CD8-positive, alpha-beta memory T cell (primary cell): ENCODE data around the gene TRAPPC3L. TPM values are rescaled to one million over a fixed set of nuclear protein-coding genes. Genes with fewer than 3 reads are reported as not detected.

Experiments used
- CTCF ChIA-PET: fragments of 350-600 bp; sonication (Branson Sonifier 250); formaldehyde crosslinking; loops from one replicate; lab custom pipeline; 2021; ENCODE audit warnings: antibody characterized with exemption; lab: Charles Lee
- POLR2A ChIA-PET: fragments of 350-600 bp; sonication (Branson Sonifier 250); formaldehyde crosslinking; loops from one replicate; lab custom pipeline; 2021; ENCODE audit warnings: antibody characterized with exemption; lab: Charles Lee
- DNase-seq, 5 donors: peaks; one replicate each; pipeline versions ENCODE4 v3.0.0 to v3.0.0-alpha.2; 2020 to 2022; ENCODE audit warnings: mixed read lengths in 1 of 5
- H3K27ac ChIP-seq: one replicate; pipeline ENCODE4 v1.7.0; 2013; ENCODE audit warnings: low read depth, mild to moderate bottlenecking, low read length, moderate library complexity
- H3K27me3 ChIP-seq: 2 replicates; pipeline ENCODE4 v1.7.0; 2013; ENCODE audit warnings: low read length, mild to moderate bottlenecking; ENCODE audit not compliant: insufficient read depth, poor library complexity, severe bottlenecking
- H3K36me3 ChIP-seq: 2 replicates; pipeline ENCODE4 v1.7.0; 2013; ENCODE audit warnings: mild to moderate bottlenecking, low read length, moderate library complexity; ENCODE audit not compliant: insufficient read depth
- H3K4me1 ChIP-seq: 2 replicates; pipeline ENCODE4 v1.7.0; 2013; ENCODE audit warnings: mild to moderate bottlenecking, low read length, moderate library complexity; ENCODE audit not compliant: insufficient read depth
- H3K4me3 ChIP-seq: 2 replicates; pipeline ENCODE4 v1.7.0; 2013; ENCODE audit warnings: mild to moderate bottlenecking, low read length
- H3K9me3 ChIP-seq: 2 replicates; pipeline ENCODE4 v1.7.0; 2013; ENCODE audit warnings: mild to moderate bottlenecking, low read length
- H3K27ac Mint-ChIP-seq, 8 donors: one replicate each; pipeline ENCODE4 v1.8.0; 2020 to 2021; ENCODE audit warnings: mixed read lengths in 8 of 8, mild to moderate bottlenecking in 6 of 8, inconsistent platforms in 3 of 8, moderate library complexity in 3 of 8
- H3K27me3 Mint-ChIP-seq, 2 donors: one replicate each; pipeline ENCODE4 v1.8.0; 2020 to 2021; ENCODE audit warnings: mixed read lengths in 2 of 2, mild to moderate bottlenecking in 1 of 2, moderate library complexity in 1 of 2
- H3K36me3 Mint-ChIP-seq, 3 donors: one replicate each; pipeline ENCODE4 v1.8.0; 2020 to 2021; ENCODE audit warnings: mixed read lengths in 3 of 3, inconsistent platforms in 1 of 3, mild to moderate bottlenecking in 1 of 3
- H3K4me1 Mint-ChIP-seq, 3 donors: one replicate each; pipeline ENCODE4 v1.8.0; 2020 to 2021; ENCODE audit warnings: mixed read lengths in 3 of 3, inconsistent platforms in 1 of 3, mild to moderate bottlenecking in 1 of 3
- H3K4me3 Mint-ChIP-seq, 7 donors: one replicate each; pipeline ENCODE4 v1.8.0; 2020 to 2021; ENCODE audit warnings: mixed read lengths in 7 of 7, mild to moderate bottlenecking in 6 of 7, moderate library complexity in 4 of 7, inconsistent platforms in 2 of 7
- H3K9me3 Mint-ChIP-seq, 5 donors: one replicate each; pipeline ENCODE4 v1.8.0; 2020 to 2022; ENCODE audit warnings: mixed read lengths in 5 of 5, mild to moderate bottlenecking in 3 of 5, moderate library complexity in 2 of 5, inconsistent platforms in 1 of 5
- polyA plus RNA-seq: library from polyadenylated mRNA; unstranded; fragments of 300-500 nt; fragmentation: Illumina TruSeq; gene quantifications from one replicate; pipeline ENCODE4 v1.2.3, GENCODE V29; 2021
- total RNA-seq, 2 experiments: library from RNA; stranded (reverse); gene quantifications; one replicate each; pipeline ENCODE4 v1.2.3, GENCODE V29; 2021

The TRAPPC3L gene
- total and polyA plus RNA-seq, 3 experiments from 2014 or later, result not detected

GRCh38 chr6:116557893-116558292 is 12.4 kb upstream of the TRAPPC3L start:
- Mint-ChIP-seq H3K4me1 (peaks cover 0 to 3% (median 2%) of the 10 kb centered on the region in 3 donors), H3K4me3 (no peak overlapping the region), H3K36me3 (no peaks in the 10 kb centered on the region), H3K27me3 (peaks cover 8 to 31% of the 10 kb centered on the region in 2 donors), H3K27ac (no peak overlapping the region), H3K9me3 (no peaks in the 10 kb centered on the region)
- Histone ChIP-seq H3K36me3 (no peaks in the 10 kb centered on the region), H3K4me1 (no peaks in the 10 kb centered on the region), H3K27me3 (peaks cover 7% of the 10 kb centered on the region), H3K27ac (no peak overlapping the region), H3K9me3 (no peaks in the 10 kb centered on the region), H3K4me3 (no peak overlapping the region)
- CTCF ChIA-PET, result no interaction called here
- POLR2A ChIA-PET, result no interaction called here
- no peak for DNase-seq

- no peak for DNase-seq
- no peaks in the 10 kb centered on the region for H3K27me3 ChIP-seq
Measured at GRCh38 chr6:116556814-116557415, 11.4 kb upstream of the TRAPPC3L start.

GRCh38 chr6:116556065-116556464 is 10.6 kb upstream of the TRAPPC3L start:
- H3K27me3 Mint-ChIP-seq, result peaks cover 0 to 25% of the 10 kb centered on the region in 2 donors
- ChIA-PET CTCF (no interaction called here), POLR2A (no interaction called here)
- H3K27ac Mint-ChIP-seq, result no peak overlapping the region
- H3K4me1 Mint-ChIP-seq, result no peaks in the 10 kb centered on the region
- no peaks in the 10 kb centered on the region for H3K9me3 ChIP-seq
- no peaks in the 10 kb centered on the region for H3K36me3 Mint-ChIP-seq
- no peak overlapping the region for H3K4me3 ChIP-seq
- H3K4me1 ChIP-seq, result no peaks in the 10 kb centered on the region
- no peaks in the 10 kb centered on the region for H3K9me3 Mint-ChIP-seq
- DNase-seq, result no peak
- H3K36me3 ChIP-seq, result no peaks in the 10 kb centered on the region
- no peaks in the 10 kb centered on the region for H3K27me3 ChIP-seq
- no peak overlapping the region for H3K27ac ChIP-seq
- no peak overlapping the region for H3K4me3 Mint-ChIP-seq

More at GRCh38 chr6:116556814-116557415, 11.4 kb upstream of the TRAPPC3L start:
- H3K27ac ChIP-seq, result no peak overlapping the region
- Mint-ChIP-seq H3K27ac (no peak overlapping the region), H3K36me3 (no peaks in the 10 kb centered on the region), H3K27me3 (peaks cover 1 to 26% of the 10 kb centered on the region in 2 donors), H3K4me3 (no peak overlapping the region), H3K9me3 (no peaks in the 10 kb centered on the region), H3K4me1 (peaks cover 0 to 3% (median 2%) of the 10 kb centered on the region in 3 donors)
- H3K9me3 ChIP-seq, result no peaks in the 10 kb centered on the region
- POLR2A ChIA-PET, result no interaction called here
- no peaks in the 10 kb centered on the region for H3K4me1 ChIP-seq
- no peak overlapping the region for H3K4me3 ChIP-seq
- CTCF ChIA-PET, result no interaction called here
- H3K36me3 ChIP-seq, result no peaks in the 10 kb centered on the region

DNA sequence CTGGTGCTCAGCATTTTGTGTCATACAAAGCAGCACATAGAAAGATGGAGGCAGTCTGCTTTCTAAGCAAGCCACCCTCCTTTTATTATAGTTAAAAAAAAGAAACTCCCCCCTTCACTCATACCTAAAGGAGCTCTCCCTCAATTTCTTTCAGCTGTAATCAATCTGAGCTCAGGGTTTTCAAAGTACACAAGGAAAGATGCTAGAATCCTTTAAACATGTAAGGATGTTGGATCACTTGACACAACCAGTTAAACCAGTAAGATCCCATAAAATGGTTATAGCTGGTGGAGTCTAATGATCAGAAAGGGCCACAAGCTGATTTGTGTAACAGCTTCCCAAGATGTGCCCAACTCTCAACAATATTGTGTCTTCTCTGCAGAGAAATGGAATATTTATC is 8.0 kb upstream of the TRAPPC3L start, which contains the start of gene CALHM4:
TSS of gene CALHM4 (plus strand) at position 301 of the 400 bp plus-strand sequence. CDS start at position 344, 43 bp downstream.
- POLR2A ChIA-PET, result no interaction called here

GRCh38 chr6:116550796-116551195 is 5.3 kb upstream of the TRAPPC3L start:
- ChIA-PET CTCF (interaction anchor here (1.3 kb wide), 1 partner anchor 10 kb away, joined by 4 read pairs; no protein-coding TSS in a partner anchor), POLR2A (no interaction called here)
- Histone ChIP-seq H3K4me1 (no peaks in the 10 kb centered on the region), H3K27ac (no peak overlapping the region), H3K36me3 (no peaks in the 10 kb centered on the region), H3K4me3 (no peak overlapping the region), H3K9me3 (no peaks in the 10 kb centered on the region), H3K27me3 (no peaks in the 10 kb centered on the region)
- H3K36me3 Mint-ChIP-seq, result no peaks in the 10 kb centered on the region
- no peaks in the 10 kb centered on the region for H3K9me3 Mint-ChIP-seq
- H3K4me1 Mint-ChIP-seq, result no peaks in the 10 kb centered on the region
- DNase-seq, result no peak
- H3K4me3 Mint-ChIP-seq, result no peak overlapping the region
- H3K27ac Mint-ChIP-seq, result no peak overlapping the region
- H3K27me3 Mint-ChIP-seq, result peaks cover 4 to 41% of the 10 kb centered on the region in 2 donors

More for the DNA sequence above, 8.0 kb upstream of the TRAPPC3L start, which contains the start of gene CALHM4:
- no peaks in the 10 kb centered on the region for H3K36me3 ChIP-seq
- no peak within 1 kb of the TSS for H3K4me3 ChIP-seq
- CTCF ChIA-PET, result interaction anchor here (1.0 to 1.4 kb wide), 2 partner anchors 8 to 10 kb away, joined by 4 to 6 read pairs; no protein-coding TSS in a partner anchor
- H3K27me3 Mint-ChIP-seq, result peaks cover 4 to 32% of the 10 kb centered on the region in 2 donors
- no peak within 1 kb of the TSS for H3K4me3 Mint-ChIP-seq
- no peak within 1 kb of the TSS for H3K27ac ChIP-seq
- no peaks in the 10 kb centered on the region for H3K4me1 Mint-ChIP-seq
- no peak within 1 kb of the TSS for H3K27ac Mint-ChIP-seq
- no peaks in the 10 kb centered on the region for H3K9me3 ChIP-seq
- no peaks in the 10 kb centered on the region for H3K27me3 ChIP-seq
- DNase-seq, result no peak
- no peaks in the 10 kb centered on the region for H3K9me3 Mint-ChIP-seq
- no peaks in the 10 kb centered on the region for H3K36me3 Mint-ChIP-seq
- no peaks in the 10 kb centered on the region for H3K4me1 ChIP-seq

GRCh38 chr6:116547358-116547757 is 1.9 kb upstream of the TRAPPC3L start:
- Mint-ChIP-seq H3K4me1 (no peaks in the 10 kb centered on the region), H3K4me3 (no peak overlapping the region), H3K27ac (no peak overlapping the region), H3K9me3 (no peaks in the 10 kb centered on the region), H3K27me3 (peaks cover 7 to 45% of the 10 kb centered on the region in 2 donors), H3K36me3 (no peaks in the 10 kb centered on the region)
- no peaks in the 10 kb centered on the region for H3K9me3 ChIP-seq
- no peak for DNase-seq
- H3K4me1 ChIP-seq, result no peaks in the 10 kb centered on the region
- no peak overlapping the region for H3K27ac ChIP-seq
- H3K36me3 ChIP-seq, result no peaks in the 10 kb centered on the region
- ChIA-PET CTCF (no interaction called here), POLR2A (no interaction called here)
- no peak overlapping the region for H3K4me3 ChIP-seq
- H3K27me3 ChIP-seq, result no peaks in the 10 kb centered on the region

DNA sequence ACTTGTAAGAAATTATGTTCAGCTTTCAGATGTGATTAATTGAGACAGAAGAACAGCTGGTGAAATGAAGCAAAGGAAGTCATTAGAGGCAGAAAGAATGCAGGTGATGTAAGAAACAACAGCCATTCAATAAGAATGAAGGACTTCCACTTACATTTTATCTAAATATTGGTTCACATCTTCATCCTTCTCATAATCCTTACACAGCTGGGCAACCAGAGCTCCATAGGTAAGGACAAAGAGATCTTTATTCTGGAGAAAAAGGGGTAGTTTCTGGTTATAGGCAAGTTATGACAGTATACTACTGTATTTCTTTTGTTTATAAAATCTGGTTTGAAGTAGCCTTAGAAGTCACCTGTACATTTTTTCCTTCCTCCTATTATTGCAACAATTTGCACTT is 2.3 kb downstream of the TRAPPC3L start:
- ChIA-PET CTCF (no interaction called here), POLR2A (no interaction called here)
- DNase-seq, result no peak
- H3K27ac ChIP-seq, result no peak overlapping the region
- no peaks in the 10 kb centered on the region for H3K36me3 Mint-ChIP-seq
- H3K4me1 Mint-ChIP-seq, result no peaks in the 10 kb centered on the region
- H3K27me3 ChIP-seq, result peaks cover 5% of the 10 kb centered on the region
- H3K9me3 ChIP-seq, result no peaks in the 10 kb centered on the region
- no peaks in the 10 kb centered on the region for H3K9me3 Mint-ChIP-seq
- no peaks in the 10 kb centered on the region for H3K4me1 ChIP-seq
- H3K4me3 Mint-ChIP-seq, result no peak overlapping the region
- H3K27me3 Mint-ChIP-seq, result peaks cover 7 to 47% of the 10 kb centered on the region in 2 donors
- no peak overlapping the region for H3K4me3 ChIP-seq
- H3K36me3 ChIP-seq, result no peaks in the 10 kb centered on the region
- H3K27ac Mint-ChIP-seq, result no peak overlapping the region

- ChIA-PET CTCF (interaction anchor here (1.0 to 1.8 kb wide), 2 partner anchors 10 to 255 kb away, joined by 3 to 9 read pairs; no protein-coding TSS in a partner anchor), POLR2A (interaction anchor here (1.1 kb wide), 1 partner anchor 28 kb away, joined by 5 read pairs; the partner anchor contains the start of gene RWDD1)
- no peaks in the 10 kb centered on the region for H3K36me3 Mint-ChIP-seq
- peaks cover 5% of the 10 kb centered on the region for H3K27me3 ChIP-seq
- no peak overlapping the region for H3K27ac ChIP-seq
- H3K27ac Mint-ChIP-seq, result no peak overlapping the region
- H3K4me3 Mint-ChIP-seq, result no peak overlapping the region
- no peaks in the 10 kb centered on the region for H3K9me3 ChIP-seq
- H3K9me3 Mint-ChIP-seq, result no peaks in the 10 kb centered on the region
- no peak overlapping the region for H3K4me3 ChIP-seq
- DNase-seq, result no peak
- H3K4me1 ChIP-seq, result no peaks in the 10 kb centered on the region
- H3K27me3 Mint-ChIP-seq, result peaks cover 7 to 47% of the 10 kb centered on the region in 2 donors
- H3K36me3 ChIP-seq, result no peaks in the 10 kb centered on the region
- H3K4me1 Mint-ChIP-seq, result no peaks in the 10 kb centered on the region
Measured at GRCh38 chr6:116542426-116542825, 3.1 kb downstream of the TRAPPC3L start.
